Measurements from ENCODE around the gene CD163L1. TPM values are rescaled to one million over a fixed set of nuclear protein-coding genes. Genes with fewer than 3 reads are reported as not detected.

The CD163L1 gene
- total RNA-seq, 1 donor from 2014 or later = not detected

DNA sequence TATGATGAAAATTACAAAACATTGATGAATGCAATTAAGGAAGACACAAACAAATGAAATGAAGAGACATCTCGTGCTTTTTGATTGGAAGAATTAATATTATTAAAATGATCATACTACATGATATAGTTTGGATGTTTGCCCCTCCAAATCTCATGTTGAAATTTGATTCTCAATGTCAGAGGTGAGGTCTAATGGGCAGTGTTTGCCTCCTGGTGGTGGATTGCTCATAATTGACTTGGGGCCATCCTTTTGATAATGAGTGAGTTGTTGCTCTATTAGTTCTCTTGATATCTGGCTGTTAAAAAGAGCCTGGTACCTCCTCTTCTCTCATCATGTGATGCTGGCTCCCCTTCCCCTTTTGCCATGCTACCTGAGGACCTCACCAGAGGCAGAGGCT lies 56.7 kb downstream of the CD163L1 start:
- Histone ChIP-seq H3K36me3 (no peaks in the 10 kb centered on the region), H3K79me2 (ENCODE audit: low read depth) (no peaks in the 10 kb centered on the region), H3K4me2 (no peak overlapping the region), H3K9ac (no peak overlapping the region), H3K4me3 (no peak overlapping the region), H3K9me3 (ENCODE audit: low read depth) (peaks cover 4% of the 10 kb centered on the region), H3K27ac (no peak overlapping the region), H2AFZ (replicated peaks) (no peak overlapping the region), H3K4me1 (no peaks in the 10 kb centered on the region), H3F3A (ENCODE audit: low read depth) (no peaks in the 10 kb centered on the region), H3K27me3 (no peaks in the 10 kb centered on the region), H4K20me1 (ENCODE audit: low read depth) (no peaks in the 10 kb centered on the region)
- no peak overlapping the region for H3K27ac Mint-ChIP-seq
- TF ChIP-seq, protein P1, sequence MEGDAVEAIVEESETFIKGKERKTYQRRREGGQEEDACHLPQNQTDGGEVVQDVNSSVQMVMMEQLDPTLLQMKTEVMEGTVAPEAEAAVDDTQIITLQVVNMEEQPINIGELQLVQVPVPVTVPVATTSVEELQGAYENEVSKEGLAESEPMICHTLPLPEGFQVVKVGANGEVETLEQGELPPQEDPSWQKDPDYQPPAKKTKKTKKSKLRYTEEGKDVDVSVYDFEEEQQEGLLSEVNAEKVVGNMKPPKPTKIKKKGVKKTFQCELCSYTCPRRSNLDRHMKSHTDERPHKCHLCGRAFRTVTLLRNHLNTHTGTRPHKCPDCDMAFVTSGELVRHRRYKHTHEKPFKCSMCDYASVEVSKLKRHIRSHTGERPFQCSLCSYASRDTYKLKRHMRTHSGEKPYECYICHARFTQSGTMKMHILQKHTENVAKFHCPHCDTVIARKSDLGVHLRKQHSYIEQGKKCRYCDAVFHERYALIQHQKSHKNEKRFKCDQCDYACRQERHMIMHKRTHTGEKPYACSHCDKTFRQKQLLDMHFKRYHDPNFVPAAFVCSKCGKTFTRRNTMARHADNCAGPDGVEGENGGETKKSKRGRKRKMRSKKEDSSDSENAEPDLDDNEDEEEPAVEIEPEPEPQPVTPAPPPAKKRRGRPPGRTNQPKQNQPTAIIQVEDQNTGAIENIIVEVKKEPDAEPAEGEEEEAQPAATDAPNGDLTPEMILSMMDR (IDR thresholded peaks at IDR 0.05) = no peak
- no peaks in the 10 kb centered on the region for H3K36me3 Mint-ChIP-seq
- H3K4me3 Mint-ChIP-seq = no peak overlapping the region
- peaks cover 2% of the 10 kb centered on the region for H3K27me3 Mint-ChIP-seq (ENCODE audit: insufficient read depth, low read depth)
- DNase-seq (ENCODE audit: low spot score) = no peak
- H3K4me1 Mint-ChIP-seq = no peaks in the 10 kb centered on the region
- peaks cover 9% of the 10 kb centered on the region for H3K9me3 Mint-ChIP-seq

DNA sequence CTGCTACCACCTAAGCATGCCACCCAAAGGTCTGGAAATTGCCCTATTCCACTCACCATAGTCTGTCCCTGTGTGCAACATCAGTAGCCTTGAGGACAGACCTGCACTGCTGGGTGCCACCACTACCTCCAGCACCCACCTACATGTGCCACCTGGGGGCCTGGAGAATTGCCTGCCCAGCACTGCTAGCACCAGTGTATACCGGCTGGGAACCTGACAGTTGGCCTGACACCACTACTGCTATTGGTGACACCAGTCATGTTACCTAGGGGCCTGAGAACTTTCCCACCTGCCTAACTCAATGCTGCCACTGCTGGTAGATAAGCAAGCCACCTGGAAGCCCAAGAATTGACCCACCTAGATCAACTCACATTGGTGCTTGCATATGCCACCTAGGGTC lies 60.8 kb downstream of the CD163L1 start:
- Histone ChIP-seq H3K27me3 (no peaks in the 10 kb centered on the region), H3K9ac (no peak overlapping the region), H4K20me1 (ENCODE audit: low read depth) (no peaks in the 10 kb centered on the region), H2AFZ (replicated peaks) (no peak overlapping the region), H3K27ac (no peak overlapping the region), H3K36me3 (no peaks in the 10 kb centered on the region), H3F3A (ENCODE audit: low read depth) (no peaks in the 10 kb centered on the region), H3K4me1 (no peaks in the 10 kb centered on the region), H3K4me3 (no peak overlapping the region), H3K79me2 (ENCODE audit: low read depth) (no peaks in the 10 kb centered on the region), H3K9me3 (ENCODE audit: low read depth) (no peaks in the 10 kb centered on the region), H3K4me2 (no peak overlapping the region)
- TF ChIP-seq EZH2phosphoT487 (IDR thresholded peaks at IDR 0.05) (no peak), EZH2 (IDR thresholded peaks at IDR 0.05) (no peak)
- TF ChIP-seq, protein P1 (IDR thresholded peaks at IDR 0.05) = no peak
- peaks cover 2% of the 10 kb centered on the region for H3K27me3 Mint-ChIP-seq (ENCODE audit: insufficient read depth, low read depth)
- H3K9me3 Mint-ChIP-seq = peaks cover 3% of the 10 kb centered on the region
- no peak overlapping the region for H3K4me3 Mint-ChIP-seq
- no peak for DNase-seq (ENCODE audit: low spot score)
- no peaks in the 10 kb centered on the region for H3K4me1 Mint-ChIP-seq
- no peak overlapping the region for H3K27ac Mint-ChIP-seq
- H3K36me3 Mint-ChIP-seq = no peaks in the 10 kb centered on the region

DNA sequence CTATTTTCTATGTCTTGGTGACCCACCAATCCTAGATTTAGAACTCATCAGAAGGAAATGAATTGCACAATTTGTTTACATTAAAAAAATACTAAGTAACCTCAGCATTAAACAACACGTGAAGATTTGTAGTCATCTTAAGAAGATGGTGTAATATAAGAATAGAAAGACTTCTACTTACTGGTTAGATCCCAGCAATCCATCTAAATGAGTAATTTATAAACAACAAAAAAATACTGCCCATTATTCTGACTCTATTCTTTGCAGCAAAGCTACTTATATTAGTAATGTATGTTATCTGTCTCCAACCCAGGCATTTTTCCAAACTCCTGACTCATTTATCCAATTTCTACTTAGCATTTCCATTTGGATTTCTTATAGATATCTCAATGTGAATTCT lies 67.8 kb downstream of the CD163L1 start:
- no peak overlapping the region for H3K4me2 ChIP-seq
- H3K4me1 Mint-ChIP-seq = no peaks in the 10 kb centered on the region
- H3F3A ChIP-seq (ENCODE audit: low read depth) = no peaks in the 10 kb centered on the region
- H3K4me3 ChIP-seq = no peak overlapping the region
- no peak overlapping the region for H2AFZ ChIP-seq (replicated peaks)
- no peaks in the 10 kb centered on the region for H3K27me3 Mint-ChIP-seq (ENCODE audit: insufficient read depth, low read depth)
- H3K36me3 ChIP-seq = no peaks in the 10 kb centered on the region
- H3K4me1 ChIP-seq = no peaks in the 10 kb centered on the region
- H3K27ac ChIP-seq = no peak overlapping the region
- no peaks in the 10 kb centered on the region for H3K27me3 ChIP-seq
- TF ChIP-seq EZH2 (IDR thresholded peaks at IDR 0.05) (no peak), EZH2phosphoT487 (IDR thresholded peaks at IDR 0.05) (no peak)
- TF ChIP-seq, protein P1 (IDR thresholded peaks at IDR 0.05) = no peak
- H3K27ac Mint-ChIP-seq = no peak overlapping the region
- H3K4me3 Mint-ChIP-seq = no peak overlapping the region
- H3K79me2 ChIP-seq (ENCODE audit: low read depth) = no peaks in the 10 kb centered on the region
- no peak overlapping the region for H3K9ac ChIP-seq
- H3K9me3 ChIP-seq (ENCODE audit: low read depth) = no peaks in the 10 kb centered on the region
- no peaks in the 10 kb centered on the region for H4K20me1 ChIP-seq (ENCODE audit: low read depth)
- H3K36me3 Mint-ChIP-seq = no peaks in the 10 kb centered on the region
- DNase-seq (ENCODE audit: low spot score) = no peak
- H3K9me3 Mint-ChIP-seq = no peaks in the 10 kb centered on the region

DNA sequence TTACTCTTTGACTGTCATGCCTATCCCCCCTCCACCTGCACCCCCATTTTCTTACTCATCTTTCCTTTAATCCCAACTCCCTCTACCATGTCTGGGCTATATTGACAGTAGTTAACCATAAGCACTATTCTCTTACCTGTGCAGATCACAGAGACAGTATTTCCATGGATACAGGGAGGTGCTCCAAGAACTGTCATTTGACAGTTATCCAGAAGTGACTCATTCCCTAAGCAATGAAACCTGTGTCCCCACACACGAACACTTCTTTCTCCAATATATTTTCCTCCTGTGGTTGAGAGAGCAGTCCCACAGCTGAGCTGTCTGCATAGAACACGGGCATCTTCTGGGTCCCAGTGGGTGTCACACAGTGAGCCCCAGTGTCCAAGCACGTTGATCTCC lies 68.8 kb downstream of the CD163L1 start:
- Histone ChIP-seq H3F3A (ENCODE audit: low read depth) (no peaks in the 10 kb centered on the region), H3K9ac (no peak overlapping the region), H2AFZ (replicated peaks) (peak overlapping the region; percentile 9), H3K4me3 (no peak overlapping the region), H3K4me1 (no peaks in the 10 kb centered on the region), H3K4me2 (no peak overlapping the region), H3K27ac (no peak overlapping the region), H3K9me3 (ENCODE audit: low read depth) (no peaks in the 10 kb centered on the region), H4K20me1 (ENCODE audit: low read depth) (no peaks in the 10 kb centered on the region), H3K79me2 (ENCODE audit: low read depth) (no peaks in the 10 kb centered on the region), H3K27me3 (no peaks in the 10 kb centered on the region), H3K36me3 (no peaks in the 10 kb centered on the region)
- TF ChIP-seq EZH2 (IDR thresholded peaks at IDR 0.05) (no peak), EZH2phosphoT487 (IDR thresholded peaks at IDR 0.05) (no peak)
- TF ChIP-seq, protein P1 (IDR thresholded peaks at IDR 0.05) = no peak
- Mint-ChIP-seq H3K36me3 (no peaks in the 10 kb centered on the region), H3K27me3 (ENCODE audit: insufficient read depth, low read depth) (no peaks in the 10 kb centered on the region), H3K9me3 (no peaks in the 10 kb centered on the region), H3K4me1 (no peaks in the 10 kb centered on the region), H3K4me3 (no peak overlapping the region), H3K27ac (no peak overlapping the region)
- no peak for DNase-seq (ENCODE audit: low spot score)

Data from neural progenitor cell (in vitro differentiated cells).